HG03039 (cell line): Measurements from ENCODE around the gene TBCCD1.
"Not testable (repeated sequence)": the region's sequence is repeated elsewhere in the genome, so short reads cannot be mapped to it uniquely, and the experiment has no call there.

Source experiments
- ATAC-seq: cut with Tn5 transposase; IDR thresholded peaks from one replicate; pipeline ENCODE4 v1.9.1; 2021; ENCODE audit warnings: mild to moderate bottlenecking, moderate library complexity; ENCODE audit not compliant: unreplicated experiment

The TBCCD1 gene

DNA sequence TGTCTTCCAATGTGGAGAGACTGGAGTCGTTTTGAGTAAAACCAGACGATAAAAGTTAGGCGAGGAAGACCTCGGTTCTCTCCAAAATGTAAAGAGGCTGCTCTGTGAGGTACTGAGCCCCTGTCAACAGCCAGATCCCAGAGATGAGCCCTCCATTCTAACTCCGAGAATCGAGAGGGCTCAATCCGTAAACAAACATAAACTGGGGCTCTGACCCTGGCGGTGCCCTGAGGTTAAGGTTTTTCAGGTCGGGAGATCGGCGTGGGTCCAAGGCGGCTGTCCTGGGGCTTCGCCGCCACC lies 417 bp downstream of the TBCCD1 start:
- ATAC-seq, result no peak

DNA sequence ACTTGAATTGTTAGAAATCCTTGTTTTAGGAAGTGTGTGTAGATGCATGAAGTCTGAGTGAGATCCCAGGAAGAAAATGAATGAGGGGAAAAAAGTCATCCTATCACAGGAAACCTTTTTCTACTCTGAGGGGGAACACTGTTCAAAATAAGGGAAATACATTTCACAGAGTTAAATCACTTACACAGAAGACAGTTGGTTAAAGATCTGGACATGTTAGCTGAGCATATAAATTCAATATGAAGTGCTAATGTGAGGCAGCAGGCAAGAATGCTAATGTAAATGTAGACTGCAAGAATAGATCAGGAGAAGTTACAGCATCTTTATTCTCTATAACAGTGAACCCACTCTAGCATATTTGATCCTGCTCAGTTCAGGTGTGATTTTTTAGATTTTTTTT lies 2.6 kb downstream of the TBCCD1 start:
- ATAC-seq, result no peak

DNA sequence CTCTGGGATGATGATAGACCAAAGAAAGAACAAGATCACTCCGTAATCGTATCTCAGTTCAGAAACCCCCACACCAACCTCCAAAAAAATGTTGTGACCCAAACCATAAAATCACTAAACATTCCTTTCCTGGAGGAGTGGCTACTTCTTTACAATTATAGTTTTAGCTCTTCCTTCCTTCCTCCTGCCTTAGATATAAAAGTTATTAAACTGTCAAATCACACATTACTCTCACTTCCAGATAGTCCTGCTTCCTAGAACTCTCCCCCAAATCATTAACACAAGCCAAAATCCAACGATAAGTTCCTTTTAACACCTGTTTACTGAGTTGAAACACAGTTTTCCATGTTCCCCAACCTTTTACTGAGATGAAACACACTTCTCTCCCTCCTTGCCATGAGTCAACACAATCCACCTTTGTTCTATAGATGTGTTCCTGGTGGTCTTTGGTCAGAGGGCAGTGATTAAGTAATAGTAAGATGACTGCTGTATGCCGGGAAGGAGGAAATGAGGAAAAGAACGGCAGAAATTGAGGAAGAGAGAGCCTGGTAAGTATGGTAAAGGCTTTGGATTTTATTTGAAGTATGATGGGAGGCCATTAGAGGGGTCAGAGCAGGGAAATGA lies 14.6 kb downstream of the TBCCD1 start:
- ATAC-seq, result no peak

DNA sequence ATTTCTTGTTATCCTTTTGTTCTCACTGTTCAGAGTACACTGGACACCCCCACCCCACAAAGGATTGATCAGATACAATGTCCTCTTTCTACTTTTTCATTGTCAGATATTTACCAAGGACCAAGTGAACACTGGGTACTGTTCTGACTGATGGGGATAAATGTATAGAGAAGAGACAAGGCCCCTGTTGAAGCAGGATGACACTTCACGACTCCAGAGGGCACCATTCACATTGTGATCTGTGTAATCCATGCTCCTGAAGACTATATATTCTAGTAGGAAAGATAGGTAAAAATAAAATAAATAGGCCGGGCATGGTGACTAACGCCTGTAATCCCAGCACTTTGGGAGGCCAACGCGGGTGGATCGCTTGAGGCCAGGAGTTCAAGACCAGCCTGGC lies 15.8 kb downstream of the TBCCD1 start:
- ATAC-seq, result no peak

DNA sequence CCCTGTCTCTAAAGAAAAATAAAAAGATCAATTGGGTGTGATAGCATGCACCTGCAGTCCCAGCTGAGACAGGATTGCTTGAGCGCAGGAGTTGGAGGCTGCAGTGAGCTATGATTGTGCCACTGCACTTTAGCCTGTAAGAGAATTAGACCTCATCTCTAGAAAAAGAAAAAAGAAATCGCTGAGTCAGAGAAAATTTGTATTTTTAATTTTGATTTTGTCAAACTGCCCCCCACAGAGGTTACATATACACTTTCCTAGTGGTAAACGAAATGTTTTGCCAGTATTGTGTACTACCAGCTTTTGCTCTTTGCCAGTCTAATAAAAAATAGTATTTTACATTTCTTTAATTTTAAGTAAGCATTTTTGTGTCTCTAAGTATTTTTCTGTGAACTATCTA lies 17.6 kb downstream of the TBCCD1 start:
- ATAC-seq, result no peak

DNA sequence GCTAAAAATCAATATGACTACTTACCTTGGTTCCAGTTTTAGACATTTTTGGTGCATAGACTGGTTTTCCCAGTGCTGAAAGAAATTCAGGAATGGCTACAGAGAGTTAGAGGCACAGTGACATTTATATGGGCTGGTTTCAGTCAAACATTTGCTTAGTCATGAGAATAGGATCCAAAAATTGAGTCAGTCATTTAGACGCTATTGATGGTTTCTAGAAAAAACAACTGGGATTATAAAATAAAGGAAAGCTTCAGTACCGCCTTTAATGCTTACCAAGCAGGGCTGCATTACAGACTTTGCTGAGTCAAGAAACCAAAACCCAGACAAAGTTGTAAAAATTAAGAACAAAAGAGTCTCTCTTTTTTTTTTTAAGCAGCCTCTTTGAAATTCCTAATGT lies 22.9 kb downstream of the TBCCD1 start, which contains the start of gene CRYGS:
CRYGS (minus strand) TSS at position 100 of the 400 bp plus-strand sequence; CDS start at position 46, 54 bp downstream.
- no peak for ATAC-seq

DNA sequence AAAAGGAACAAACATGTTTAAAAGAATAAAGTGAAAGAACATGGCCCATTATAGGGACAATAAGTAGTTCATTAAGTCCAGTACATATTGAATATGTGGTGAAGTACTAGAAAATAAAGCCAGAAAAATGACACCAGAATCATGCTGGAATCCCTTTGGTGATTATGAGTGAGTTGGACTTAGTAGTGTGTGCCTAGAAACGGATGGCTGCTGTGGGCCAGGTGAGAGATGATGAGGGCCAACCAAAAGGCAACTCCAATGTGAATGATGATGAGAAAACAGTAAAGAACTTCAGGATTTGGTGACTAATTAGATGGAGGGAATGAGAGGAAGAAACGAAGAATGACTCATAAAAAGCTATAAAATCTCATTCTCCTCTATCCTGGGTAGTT lies 26.3 kb downstream of the TBCCD1 start:
- ATAC-seq, result no peak

DNA sequence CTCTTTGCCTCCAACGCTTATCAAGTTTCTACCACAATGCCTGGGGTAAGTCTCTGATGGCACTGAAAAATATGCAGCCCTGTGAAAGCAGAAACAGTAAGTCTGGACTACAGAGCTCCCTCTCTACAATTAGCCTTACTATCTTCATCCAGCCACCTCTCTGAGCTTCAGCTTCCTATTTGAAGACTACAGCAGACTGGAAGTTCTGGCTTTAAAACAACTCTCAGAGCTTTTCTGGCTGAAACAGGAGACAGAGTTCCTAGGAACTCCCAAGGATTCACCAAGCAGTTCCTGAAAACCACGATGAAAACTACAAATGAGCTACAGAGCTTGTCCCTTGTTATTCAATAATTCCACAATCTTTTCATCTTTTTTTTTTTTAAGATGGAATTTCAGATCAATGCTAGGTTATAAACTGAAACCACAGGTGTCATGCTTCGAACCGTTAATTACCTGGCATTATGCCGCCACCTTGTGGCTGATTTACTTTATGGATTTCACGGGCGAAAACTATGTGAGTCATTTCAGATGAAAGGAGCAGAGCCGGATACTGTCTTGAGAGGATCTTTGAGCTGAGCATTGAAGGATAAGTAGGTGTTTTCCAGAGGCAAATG lies 26.8 kb downstream of the TBCCD1 start:
- no peak for ATAC-seq

DNA sequence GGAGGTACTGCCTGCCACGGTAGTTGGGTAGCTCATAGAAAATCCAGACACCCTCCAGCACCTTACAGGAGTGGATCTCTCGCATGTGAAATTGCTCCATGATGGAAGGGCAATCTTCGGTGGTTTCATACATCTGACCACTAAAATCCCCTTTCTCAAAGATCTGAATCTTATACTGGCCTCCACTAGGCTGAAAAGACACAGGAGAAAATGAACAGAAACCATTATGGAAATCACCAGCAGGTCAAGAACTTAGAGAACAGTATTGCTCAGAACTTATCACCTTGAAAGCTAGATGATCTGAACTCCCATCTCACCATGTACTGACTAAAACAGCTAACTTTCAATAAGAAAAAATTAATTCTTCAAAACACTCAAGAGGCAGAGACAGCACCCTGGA lies 28.4 kb downstream of the TBCCD1 start:
- ATAC-seq, result peak; percentile 26

DNA sequence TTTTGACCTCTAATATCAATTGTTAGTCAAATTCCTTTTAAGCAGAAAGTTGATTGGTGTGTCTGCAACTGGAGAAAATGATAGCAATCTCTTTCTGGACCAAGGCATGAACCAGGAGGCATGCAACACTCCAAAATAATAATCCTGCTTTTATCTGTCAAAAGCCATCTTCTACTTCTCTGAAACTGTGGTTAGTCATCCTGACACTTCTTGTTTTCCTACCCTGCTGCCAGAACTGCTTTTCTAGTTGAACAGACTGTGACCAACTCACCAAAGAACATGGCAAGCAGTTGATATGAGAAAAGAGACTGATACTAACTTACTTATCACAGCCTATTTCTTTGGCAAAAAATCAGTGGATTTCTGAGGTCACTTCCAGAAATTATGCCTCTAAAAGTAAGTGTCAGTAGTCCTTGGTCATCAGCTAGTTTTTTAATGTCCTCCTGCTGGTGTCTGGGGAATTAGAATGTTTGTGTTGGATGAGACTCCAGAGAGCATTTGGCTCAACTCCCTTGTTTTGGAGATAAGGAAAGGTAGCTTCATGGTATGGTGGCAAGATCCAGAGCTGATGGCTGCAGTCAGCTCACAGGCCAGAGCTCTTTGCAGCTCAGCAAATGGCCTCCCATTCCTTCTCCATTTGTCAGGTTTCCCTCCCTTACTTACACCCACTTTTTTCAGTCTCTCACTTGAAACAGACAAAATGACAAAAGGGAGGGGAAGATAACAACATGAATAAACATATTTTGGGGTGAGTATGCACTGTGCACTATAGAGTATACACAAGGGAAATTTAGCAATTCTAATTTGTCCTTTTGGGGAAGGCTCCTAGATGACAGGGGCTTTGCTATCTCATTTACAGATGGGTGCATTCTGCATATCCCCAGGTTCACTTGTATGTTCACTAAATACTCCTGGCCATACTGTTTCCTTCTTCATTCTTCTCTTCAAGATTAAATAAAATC lies 30.0 kb downstream of the TBCCD1 start:
- no peak for ATAC-seq

DNA sequence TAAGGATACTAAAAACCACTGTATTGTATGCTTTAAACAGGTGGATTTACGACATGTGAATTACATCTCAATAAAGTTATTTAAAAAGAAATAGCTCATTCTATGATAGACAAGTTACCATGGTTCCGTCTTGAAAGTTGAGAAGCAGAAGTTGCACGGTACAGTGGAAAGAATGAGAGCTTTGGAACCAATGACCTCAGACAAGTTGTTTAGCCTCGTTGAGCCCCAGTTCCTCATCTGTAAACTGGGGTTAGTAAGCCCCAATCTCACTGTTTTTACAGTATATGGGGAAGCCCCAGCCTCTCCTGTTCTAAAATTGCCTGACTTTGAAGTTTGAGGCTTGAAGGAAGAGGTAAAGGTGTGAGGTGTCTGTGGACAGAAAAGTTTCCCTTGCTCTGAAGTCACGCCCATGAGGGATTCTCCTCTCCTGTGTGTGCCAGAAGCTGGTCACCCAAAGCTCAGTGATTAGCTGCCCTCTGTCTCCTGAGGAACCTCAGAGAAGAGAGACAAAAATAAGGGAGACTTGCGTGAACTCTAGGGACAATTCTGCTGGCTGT lies 32.9 kb downstream of the TBCCD1 start:
- ATAC-seq, result peak; percentile 76

DNA sequence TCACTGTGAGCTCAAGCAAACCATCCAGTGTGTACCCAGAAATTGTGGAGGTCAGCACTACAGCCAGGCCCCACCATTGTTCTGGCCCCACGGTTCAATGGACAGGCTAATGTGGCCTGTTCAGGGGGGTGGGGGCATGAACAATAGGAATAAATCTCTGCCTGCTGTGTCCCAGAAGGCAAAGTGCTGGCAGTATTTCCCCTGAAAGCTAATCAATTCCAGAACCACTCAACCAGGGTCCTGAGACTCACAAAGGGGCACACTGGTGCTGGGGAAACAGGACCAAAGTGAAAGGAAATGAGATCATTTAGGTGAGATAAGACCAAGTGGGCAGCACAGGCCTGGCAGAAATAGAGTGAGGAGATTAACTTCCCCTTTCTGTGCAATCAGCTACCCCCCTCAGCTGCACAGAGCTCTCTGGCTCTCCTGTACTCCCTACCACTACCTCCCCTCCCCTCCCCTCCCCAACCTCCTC lies 34.5 kb downstream of the TBCCD1 start:
- ATAC-seq, result no peak

DNA sequence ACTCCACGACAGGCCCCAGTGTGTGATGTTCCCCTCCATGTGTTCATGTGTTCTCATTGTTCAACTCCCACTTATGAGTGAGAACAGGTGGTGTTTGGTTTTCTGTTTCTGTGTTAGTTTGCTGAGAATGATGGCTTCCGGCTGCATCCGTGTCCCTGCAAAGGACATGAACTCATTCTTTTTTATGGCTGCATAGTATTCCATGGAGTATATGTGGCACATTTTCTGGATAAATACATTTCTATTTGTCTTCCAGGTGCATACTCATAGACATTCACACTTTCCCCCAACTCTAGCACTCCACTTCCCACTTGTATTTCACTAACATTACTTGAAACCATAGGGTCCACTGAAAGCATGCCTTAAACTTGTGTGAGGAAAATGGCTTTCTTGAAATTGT lies 35.4 kb downstream of the TBCCD1 start:
- not testable (repeated sequence) for ATAC-seq

DNA sequence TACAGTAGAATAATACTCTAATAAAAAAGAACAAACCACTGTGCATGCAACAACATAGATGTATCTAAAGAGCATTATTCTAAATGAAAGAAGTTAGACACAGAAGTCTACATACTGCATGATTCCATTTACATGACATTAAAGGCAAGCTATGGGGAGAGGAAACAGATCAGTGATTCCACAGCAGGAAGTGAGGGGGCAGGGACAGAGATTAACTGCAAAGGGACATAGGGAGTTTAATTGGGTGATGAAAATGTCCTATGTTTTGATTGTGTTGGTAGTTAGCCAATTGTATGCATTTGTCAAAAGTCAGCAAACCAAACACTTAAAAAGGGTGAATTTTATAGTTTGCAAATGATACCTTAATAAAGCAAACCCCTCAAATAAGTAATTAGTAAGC lies 36.7 kb downstream of the TBCCD1 start:
- ATAC-seq, result no peak

DNA sequence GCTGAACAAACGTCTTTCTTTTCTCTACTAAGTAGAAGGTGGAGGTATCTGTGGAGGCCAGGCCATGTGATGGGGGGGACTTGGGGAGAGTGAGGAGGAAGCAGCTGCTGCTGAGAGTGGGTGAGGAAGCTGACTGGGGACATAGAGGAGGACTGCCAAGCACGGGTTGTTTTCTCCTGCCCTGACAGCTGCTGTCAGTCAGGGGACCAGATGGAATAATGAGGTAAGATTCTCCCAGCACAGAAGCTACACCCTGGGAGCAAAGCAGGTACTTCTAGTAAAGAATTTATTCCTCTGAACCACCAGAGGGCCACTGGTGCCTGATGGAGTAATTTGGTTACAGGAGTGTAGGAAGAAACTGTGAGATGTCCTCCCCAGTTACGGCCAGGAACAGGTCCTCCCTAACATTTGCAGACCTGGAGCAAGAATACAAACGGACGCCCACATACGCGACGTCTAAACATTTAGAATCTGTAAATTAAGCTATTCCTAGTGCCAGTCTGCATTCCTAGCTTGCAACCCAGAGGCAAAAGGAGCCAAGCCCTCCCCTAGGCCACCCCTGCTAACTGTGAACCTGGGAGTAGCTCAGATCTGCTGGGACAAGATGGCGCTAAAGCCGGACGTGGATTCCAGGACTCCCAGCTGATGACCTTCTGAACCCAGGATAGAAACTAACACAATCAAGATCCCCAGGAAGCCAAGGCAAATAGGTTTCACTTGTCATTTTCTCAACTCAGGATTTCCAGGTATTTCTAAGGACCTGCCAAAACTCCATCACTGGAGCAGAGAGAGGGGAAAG lies 37.7 kb downstream of the TBCCD1 start:
- no peak for ATAC-seq

DNA sequence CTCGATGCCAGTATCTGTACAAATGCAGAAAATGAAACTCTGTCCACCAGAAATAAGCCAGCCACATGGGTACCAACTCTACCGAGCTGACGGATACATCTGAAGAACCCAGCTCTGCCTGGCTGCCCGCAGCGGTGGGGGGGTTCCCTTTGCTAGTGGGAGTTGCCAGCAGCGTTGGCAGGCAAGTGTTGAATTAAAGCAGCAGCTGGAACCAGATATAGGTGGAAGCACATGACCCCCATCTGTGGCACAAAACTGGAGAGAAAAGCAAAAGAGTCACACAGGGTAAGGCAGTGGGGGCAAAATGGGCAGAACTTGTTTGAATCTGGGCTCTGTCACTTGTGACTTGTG lies 40.9 kb downstream of the TBCCD1 start:
- no peak for ATAC-seq

DNA sequence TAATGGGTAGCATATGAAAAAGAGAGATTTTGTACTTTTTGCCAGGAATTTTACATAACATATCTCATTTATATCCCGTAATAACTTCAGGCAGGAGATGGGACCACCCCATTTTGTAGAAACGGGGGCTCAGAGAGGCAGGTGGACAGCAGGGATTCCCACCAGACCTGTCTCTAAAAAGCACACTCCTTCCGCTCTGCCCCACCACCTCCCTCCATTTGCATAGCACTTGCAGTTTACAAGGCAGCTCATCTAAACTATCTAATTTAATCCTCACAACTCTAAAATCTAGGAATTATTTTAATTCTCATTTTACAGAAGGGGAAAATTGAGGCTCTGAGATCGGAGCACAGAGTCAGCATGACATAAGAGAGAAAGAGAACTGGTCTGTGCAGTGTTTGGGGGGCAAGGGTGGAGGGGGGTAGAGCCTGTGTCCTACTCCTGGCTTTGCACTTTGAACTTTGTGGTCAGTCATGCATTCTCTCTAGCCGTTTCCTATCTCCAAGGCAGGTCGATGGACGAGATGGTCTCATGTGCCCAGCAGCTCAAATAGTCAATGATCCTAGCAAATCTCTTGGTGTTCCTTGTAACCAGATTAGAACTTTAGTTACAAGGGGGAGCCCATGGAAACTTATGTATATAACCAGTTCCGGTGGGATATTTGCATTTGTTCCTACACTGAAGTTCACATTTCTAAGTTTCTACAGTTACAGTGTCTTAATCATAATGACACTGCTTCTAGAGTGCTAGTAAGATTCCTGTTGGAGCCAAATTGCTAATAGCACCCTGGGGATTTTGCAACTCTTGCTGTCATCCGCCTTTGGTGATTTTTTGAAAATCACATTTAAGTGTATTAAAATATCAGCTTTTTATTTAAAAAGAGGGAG lies 41.5 kb downstream of the TBCCD1 start:
- ATAC-seq, result no peak

DNA sequence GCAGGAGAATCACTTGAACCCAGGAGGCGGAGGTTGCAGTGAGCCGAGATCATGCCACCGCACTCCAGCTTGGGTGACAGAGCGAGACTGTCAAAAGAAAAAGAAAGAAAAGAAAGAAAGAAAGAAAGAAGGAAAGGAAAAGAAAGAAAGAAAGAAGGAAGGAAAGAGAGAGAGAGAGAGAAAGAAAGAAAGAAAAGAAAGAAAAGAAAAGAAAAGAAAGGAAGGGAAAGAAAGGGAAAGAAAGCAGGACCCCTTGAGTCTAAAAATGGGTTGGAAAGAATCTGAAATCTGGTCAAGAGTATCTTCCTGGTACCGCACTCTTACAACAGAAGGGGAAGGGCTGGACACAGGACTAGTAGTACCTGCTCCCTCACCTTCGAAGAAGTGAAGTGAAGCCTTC lies 42.5 kb downstream of the TBCCD1 start:
- ATAC-seq, result no peak

DNA sequence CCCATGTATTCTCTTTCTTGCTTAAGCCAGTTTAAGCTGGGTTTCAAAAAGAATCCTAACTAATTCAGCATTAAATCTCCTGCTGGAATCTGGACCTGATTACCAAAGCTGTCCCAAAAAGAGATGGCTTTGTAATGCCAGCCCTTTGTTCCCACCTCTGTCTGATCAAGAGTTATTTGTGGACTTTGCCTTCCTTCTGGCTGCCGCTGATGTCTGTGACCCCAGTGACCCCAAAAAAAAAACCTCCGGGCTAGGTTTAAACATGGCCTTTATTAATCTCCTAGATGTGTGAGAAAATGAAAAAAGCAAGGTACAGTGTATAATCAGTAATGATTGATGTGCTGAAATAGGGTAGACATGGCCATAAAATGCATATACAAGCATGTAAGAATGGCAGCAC lies 43.7 kb downstream of the TBCCD1 start:
- ATAC-seq, result no peak

DNA sequence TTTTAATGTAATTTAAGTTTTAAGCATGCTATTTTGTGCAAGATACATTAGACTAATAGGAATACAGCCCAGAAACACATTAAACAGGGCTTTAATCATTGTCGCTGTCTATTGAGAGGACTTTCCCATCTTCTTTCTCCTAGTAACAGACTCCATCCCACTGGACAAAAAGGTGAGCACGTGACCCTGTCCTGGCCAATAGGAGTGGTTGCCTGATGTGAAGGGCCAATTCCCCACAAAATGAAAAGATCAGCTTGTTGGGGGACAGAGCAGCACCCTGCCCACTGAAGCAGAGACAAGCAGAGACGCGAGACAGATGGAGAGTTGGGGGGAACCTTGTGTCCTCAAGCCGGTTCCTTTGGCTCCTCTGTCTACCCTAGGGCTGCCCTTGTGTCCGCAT lies 44.1 kb downstream of the TBCCD1 start:
- ATAC-seq, result no peak
